Caco-2 (cell line): Measurements from ENCODE around the gene SMIM34. TPM values are rescaled to one million over a fixed set of nuclear protein-coding genes. Genes with fewer than 3 reads are reported as not detected.
"Not testable (repeated sequence)": the region's sequence is repeated elsewhere in the genome, so short reads cannot be mapped to it uniquely, and the experiment has no call there.

Experiments used
- BruUV-seq: library from RNA; stranded (reverse); fragments of 400-500 nt; replicated peaks from 2 replicates; lab custom pipeline; 2021; lab: Mats Ljungman, UMichigan
- CTCF ChIA-PET: fragments of 300-600 bp; sonication (Branson Sonifier 250); formaldehyde crosslinking; loops from one replicate; lab custom pipeline; 2022; ENCODE audit warnings: antibody characterized with exemption; lab: Charles Lee
- POLR2A ChIA-PET: fragments of 300-600 bp; sonication (Branson Sonifier 250); formaldehyde crosslinking; loops from one replicate; lab custom pipeline; 2022; ENCODE audit warnings: antibody characterized with exemption; lab: Charles Lee
- DNase-seq, 2 experiments: peaks; one replicate each; pipeline versions ENCODE4 v3.0.0 to v3.0.0-alpha.2; 2020 to 2022
- H3K27me3 ChIP-seq: replicated peaks from 2 replicates; pipeline ENCODE4 v1.6.0; 2011; ENCODE audit warnings: low read length; ENCODE audit not compliant: control insufficient read depth, insufficient read depth
- H3K36me3 ChIP-seq: 2 replicates; pipeline ENCODE4 v1.5.1; 2011; ENCODE audit warnings: low read length; ENCODE audit not compliant: control insufficient read depth, insufficient read depth
- H3K4me1 ChIP-seq: fragments of 250-450 bp; sonication (Bioruptor Pico); 2 replicates; pipeline ENCODE4 v1.5.1; 2020; ENCODE audit warnings: mild to moderate bottlenecking
- H3K4me3 ChIP-seq: 2 replicates; pipeline ENCODE4 v1.5.1; 2011; ENCODE audit warnings: low read depth, mild to moderate bottlenecking, control low read depth, low read length
- H3K9me3 ChIP-seq: fragments of 250-450 bp; sonication (Bioruptor Pico); 2 replicates; pipeline ENCODE4 v1.5.1; 2020; ENCODE audit warnings: mild to moderate bottlenecking, moderate library complexity
- H3K27ac Mint-ChIP-seq: one replicate; pipeline ENCODE4 v1.8.0; 2022; ENCODE audit warnings: mixed read lengths; ENCODE audit not compliant: unreplicated experiment
- H3K27me3 Mint-ChIP-seq: one replicate; pipeline ENCODE4 v1.8.0; 2022; ENCODE audit warnings: mixed read lengths; ENCODE audit not compliant: insufficient read depth, unreplicated experiment
- H3K36me3 Mint-ChIP-seq: one replicate; pipeline ENCODE4 v1.8.0; 2022; ENCODE audit warnings: mild to moderate bottlenecking, mixed read lengths; ENCODE audit not compliant: insufficient read depth, unreplicated experiment
- H3K4me1 Mint-ChIP-seq: one replicate; pipeline ENCODE4 v1.8.0; 2022; ENCODE audit warnings: low read depth, mixed read lengths; ENCODE audit not compliant: unreplicated experiment
- H3K4me3 Mint-ChIP-seq: one replicate; pipeline ENCODE4 v1.8.0; 2022; ENCODE audit warnings: mild to moderate bottlenecking, moderate library complexity, mixed read lengths; ENCODE audit not compliant: unreplicated experiment
- H3K9me3 Mint-ChIP-seq: one replicate; pipeline ENCODE4 v1.8.0; 2022; ENCODE audit warnings: mixed read lengths; ENCODE audit not compliant: unreplicated experiment
- intact Hi-C: fragments of 100-400 bp; cut with micrococcal nuclease; formaldehyde crosslinking; loops from one replicate; pipeline ENCODE4 v1.10.0; 2022; ENCODE audit not compliant: unreplicated experiment
- total RNA-seq: library from RNA; stranded (reverse); gene quantifications from 2 replicates; pipeline ENCODE4 v1.2.3, GENCODE V29; 2022

Gene SMIM34
- total RNA-seq, 1 experiment from 2014 or later: not detected

GRCh38 chr21:34443486-34443885 lies 19.7 kb upstream of the SMIM34 start:
- POLR2A ChIA-PET, BruUV-seq, H3K4me3 Mint-ChIP-seq, CTCF ChIA-PET, intact Hi-C loops, H3K4me1 ChIP-seq, DNase-seq, H3K36me3 ChIP-seq, H3K27me3 ChIP-seq, H3K9me3 Mint-ChIP-seq, H3K4me1 Mint-ChIP-seq, H3K36me3 Mint-ChIP-seq, H3K27me3 Mint-ChIP-seq, H3K27ac Mint-ChIP-seq, H3K4me3 ChIP-seq, H3K9me3 ChIP-seq: not testable (repeated sequence)

- H3K4me3 Mint-ChIP-seq, H3K27me3 ChIP-seq, H3K4me1 ChIP-seq, H3K9me3 Mint-ChIP-seq, H3K36me3 Mint-ChIP-seq, H3K27me3 Mint-ChIP-seq, H3K27ac Mint-ChIP-seq, DNase-seq, POLR2A ChIA-PET, BruUV-seq, H3K36me3 ChIP-seq, H3K4me1 Mint-ChIP-seq, H3K9me3 ChIP-seq, intact Hi-C loops, CTCF ChIA-PET, H3K4me3 ChIP-seq: not testable (repeated sequence)
Measured at GRCh38 chr21:34429710-34430109, 6.0 kb upstream of the SMIM34 start.

- H3K36me3 ChIP-seq, H3K9me3 ChIP-seq, H3K9me3 Mint-ChIP-seq, H3K4me1 Mint-ChIP-seq, H3K27ac Mint-ChIP-seq, H3K27me3 ChIP-seq, CTCF ChIA-PET, H3K27me3 Mint-ChIP-seq, H3K36me3 Mint-ChIP-seq, BruUV-seq, intact Hi-C loops, H3K4me3 Mint-ChIP-seq, POLR2A ChIA-PET, H3K4me3 ChIP-seq, DNase-seq, H3K4me1 ChIP-seq: not testable (repeated sequence)
Measured at GRCh38 chr21:34428441-34428840, 4.7 kb upstream of the SMIM34 start.

GRCh38 chr21:34427339-34427738 lies 3.6 kb upstream of the SMIM34 start:
- CTCF ChIA-PET, H3K4me3 ChIP-seq, H3K36me3 Mint-ChIP-seq, DNase-seq, intact Hi-C loops, H3K4me1 ChIP-seq, H3K4me3 Mint-ChIP-seq, POLR2A ChIA-PET, H3K36me3 ChIP-seq, H3K9me3 Mint-ChIP-seq, BruUV-seq, H3K9me3 ChIP-seq, H3K27me3 Mint-ChIP-seq, H3K4me1 Mint-ChIP-seq, H3K27me3 ChIP-seq, H3K27ac Mint-ChIP-seq: not testable (repeated sequence)

GRCh38 chr21:34417448-34418077 lies 6.2 kb downstream of the SMIM34 start:
- H3K27me3 Mint-ChIP-seq, H3K27ac Mint-ChIP-seq, intact Hi-C loops, DNase-seq, POLR2A ChIA-PET, H3K4me3 ChIP-seq, H3K4me3 Mint-ChIP-seq, H3K4me1 Mint-ChIP-seq, H3K27me3 ChIP-seq, CTCF ChIA-PET, H3K9me3 ChIP-seq, BruUV-seq, H3K4me1 ChIP-seq, H3K36me3 ChIP-seq, H3K9me3 Mint-ChIP-seq, H3K36me3 Mint-ChIP-seq: not testable (repeated sequence)

- H3K9me3 Mint-ChIP-seq, POLR2A ChIA-PET, intact Hi-C loops, H3K9me3 ChIP-seq, CTCF ChIA-PET, H3K27me3 ChIP-seq, H3K4me1 ChIP-seq, BruUV-seq, H3K27ac Mint-ChIP-seq, H3K4me3 ChIP-seq, H3K4me1 Mint-ChIP-seq, DNase-seq, H3K4me3 Mint-ChIP-seq, H3K36me3 Mint-ChIP-seq, H3K27me3 Mint-ChIP-seq, H3K36me3 ChIP-seq: not testable (repeated sequence)
Measured at GRCh38 chr21:34407294-34407693, 16.5 kb downstream of the SMIM34 start.

- not testable (repeated sequence) for H3K36me3 ChIP-seq, H3K4me1 ChIP-seq
Measured at GRCh38 chr21:34406676-34407075, 17.1 kb downstream of the SMIM34 start.

More at GRCh38 chr21:34406676-34407075, 17.1 kb downstream of the SMIM34 start:
- POLR2A ChIA-PET, intact Hi-C loops, H3K9me3 ChIP-seq, H3K27me3 ChIP-seq, DNase-seq, CTCF ChIA-PET, H3K27ac Mint-ChIP-seq, H3K9me3 Mint-ChIP-seq, BruUV-seq, H3K4me1 Mint-ChIP-seq, H3K27me3 Mint-ChIP-seq, H3K4me3 ChIP-seq, H3K36me3 Mint-ChIP-seq, H3K4me3 Mint-ChIP-seq: not testable (repeated sequence)
